Common myeloid progenitor, CD34-positive (primary cell): Measurements from ENCODE around the gene RDH16.

Source experiments
- CTCF ChIA-PET: fragments of 350-600 bp; sonication (Branson Sonifier 250); formaldehyde crosslinking; loops from one replicate; lab custom pipeline; 2021; ENCODE audit warnings: antibody characterized with exemption; lab: Charles Lee
- POLR2A ChIA-PET: fragments of 350-600 bp; sonication (Branson Sonifier 250); formaldehyde crosslinking; loops from one replicate; lab custom pipeline; 2021; ENCODE audit warnings: antibody characterized with exemption; lab: Charles Lee
- DNase-seq, 3 donors: peaks; one replicate each; pipeline versions ENCODE4 v3.0.0 to v3.0.0-alpha.2; 2013
- H3K27ac ChIP-seq, 2 experiments: 1 replicate in 1 of 2; 2 replicates in 1 of 2; pipeline ENCODE4 v1.7.0; 2013; ENCODE audit warnings: inconsistent platforms in 2 of 2, low read length in 2 of 2, mild to moderate bottlenecking in 2 of 2, low read depth in 1 of 2, moderate library complexity in 1 of 2; ENCODE audit not compliant: severe bottlenecking in 2 of 2, insufficient read depth in 1 of 2, poor library complexity in 1 of 2
- H3K27me3 ChIP-seq, 5 experiments: replicated peaks in 2 of 5; 1 replicate in 3 of 5; 2 replicates in 2 of 5; pipeline versions ENCODE4 v1.6.1 to v1.7.0; 2013; ENCODE audit warnings: low read length in 4 of 5, mild to moderate bottlenecking in 2 of 5, moderate library complexity in 2 of 5, inconsistent platforms in 1 of 5; ENCODE audit not compliant: insufficient read depth in 5 of 5, control insufficient read depth in 4 of 5
- H3K36me3 ChIP-seq, 4 experiments: 1 replicate in 2 of 4; 2 replicates in 2 of 4; pipeline versions ENCODE4 v1.6.1 to v1.7.0; 2013; ENCODE audit warnings: low read length in 3 of 4, control low read depth in 1 of 4, mild to moderate bottlenecking in 1 of 4; ENCODE audit not compliant: control insufficient read depth in 4 of 4, insufficient read depth in 4 of 4
- H3K4me1 ChIP-seq, 4 experiments: 1 replicate in 3 of 4; 2 replicates in 1 of 4; pipeline versions ENCODE4 v1.6.1 to v1.7.1; 2013; ENCODE audit warnings: low read length in 3 of 4, mild to moderate bottlenecking in 3 of 4, control low read depth in 1 of 4, inconsistent platforms in 1 of 4, moderate library complexity in 1 of 4; ENCODE audit not compliant: control insufficient read depth in 4 of 4, insufficient read depth in 4 of 4; ENCODE audit errors: control extremely low read depth in 1 of 4
- H3K4me3 ChIP-seq, 7 experiments: 1 replicate in 4 of 7; 2 replicates in 3 of 7; pipeline versions ENCODE4 v1.5.1 to v1.7.0; 2013; ENCODE audit warnings: mild to moderate bottlenecking in 7 of 7, low read length in 6 of 7, moderate library complexity in 6 of 7, inconsistent platforms in 2 of 7, low read depth in 2 of 7, control low read depth in 1 of 7; ENCODE audit not compliant: insufficient read depth in 4 of 7, control insufficient read depth in 1 of 7; ENCODE audit errors: extremely low read depth in 1 of 7
- H3K9me3 ChIP-seq, 5 experiments: 1 replicate in 4 of 5; 2 replicates in 1 of 5; pipeline versions ENCODE4 v1.6.1 to v1.7.1; 2013; ENCODE audit warnings: low read length in 4 of 5, mild to moderate bottlenecking in 2 of 5, inconsistent platforms in 1 of 5, low read depth in 1 of 5, moderate library complexity in 1 of 5; ENCODE audit not compliant: control insufficient read depth in 4 of 5, insufficient read depth in 2 of 5; ENCODE audit errors: control extremely low read depth in 1 of 5
- WGBS: methylation state at CpG from one replicate; pipeline ENCODE4 v1.1.5; 2013; ENCODE audit not compliant: insufficient coverage; 5-methylcytosine and 5-hydroxymethylcytosine counted together

RDH16 gene

GRCh38 chr12:56954958-56955355 is 2.5 kb downstream of the RDH16 start:
- no peaks in the 10 kb centered on the region for H3K27me3 ChIP-seq
- H3K4me3 ChIP-seq = no peak overlapping the region
- POLR2A ChIA-PET = no interaction called here
- no peaks in the 10 kb centered on the region for H3K4me1 ChIP-seq
- H3K9me3 ChIP-seq = peaks cover 0 to 12% (median 8%) of the 10 kb centered on the region in 5 experiments
- no peaks in the 10 kb centered on the region for H3K36me3 ChIP-seq
- DNase-seq = no peak
- no peak overlapping the region for H3K27ac ChIP-seq
- 98% methylated on average over 5 of the region's 6 CpGs for WGBS
- CTCF ChIA-PET = no interaction called here

- no peaks in the 10 kb centered on the region for H3K4me1 ChIP-seq
- POLR2A ChIA-PET = no interaction called here
- DNase-seq = no peak
- CTCF ChIA-PET = no interaction called here
- no peaks in the 10 kb centered on the region for H3K27me3 ChIP-seq
- H3K9me3 ChIP-seq = peaks cover 0 to 12% (median 8%) of the 10 kb centered on the region in 5 experiments
- H3K4me3 ChIP-seq = no peak overlapping the region
- WGBS = 98% methylated on average over 6 of the region's 6 CpGs
- H3K27ac ChIP-seq = no peak overlapping the region
- no peaks in the 10 kb centered on the region for H3K36me3 ChIP-seq
These were observed 3.1 kb downstream of the RDH16 start for GRCh38 chr12:56954057-56954957.

- CTCF ChIA-PET = interaction anchor here (0.9 to 1.4 kb wide), 3 partner anchors 16 to 115 kb away, joined by 3 to 6 read pairs (median 4); no protein-coding TSS in a partner anchor
- H3K4me3 ChIP-seq = no peak overlapping the region
These were observed 4.1 kb downstream of the RDH16 start for GRCh38 chr12:56953314-56953713.

GRCh38 chr12:56951582-56952339 is 5.6 kb downstream of the RDH16 start:
- 95% methylated on average over 10 of the region's 11 CpGs for WGBS
- Histone ChIP-seq H3K4me3 (no peak overlapping the region), H3K27me3 (no peaks in the 10 kb centered on the region), H3K4me1 (no peaks in the 10 kb centered on the region), H3K27ac (no peak overlapping the region), H3K9me3 (no peaks in the 10 kb centered on the region), H3K36me3 (no peaks in the 10 kb centered on the region)
- POLR2A ChIA-PET = no interaction called here
- no peak for DNase-seq
- CTCF ChIA-PET = interaction anchor here (1.2 to 1.4 kb wide), 2 partner anchors 50 to 114 kb away, joined by 3 to 6 read pairs; no protein-coding TSS in a partner anchor

More at GRCh38 chr12:56953314-56953713, 4.1 kb downstream of the RDH16 start:
- peaks cover 0 to 7% (median 4%) of the 10 kb centered on the region in 5 experiments for H3K9me3 ChIP-seq
- no peaks in the 10 kb centered on the region for H3K27me3 ChIP-seq
- no peak for DNase-seq
- no peaks in the 10 kb centered on the region for H3K4me1 ChIP-seq
- POLR2A ChIA-PET = no interaction called here
- H3K27ac ChIP-seq = no peak overlapping the region
- WGBS = 57% methylated on average over 1 of the region's 1 CpG
- no peaks in the 10 kb centered on the region for H3K36me3 ChIP-seq

GRCh38 chr12:56948881-56949280 is 8.5 kb downstream of the RDH16 start:
- H3K9me3 ChIP-seq = no peaks in the 10 kb centered on the region
- H3K27me3 ChIP-seq = no peaks in the 10 kb centered on the region
- H3K27ac ChIP-seq = no peak overlapping the region
- DNase-seq = no peak
- H3K4me1 ChIP-seq = no peaks in the 10 kb centered on the region
- 95% methylated on average over 2 of the region's 2 CpGs for WGBS
- ChIA-PET POLR2A (no interaction called here), CTCF (interaction anchor here (1.0 kb wide), 1 partner anchor 39 kb away, joined by 3 read pairs; no protein-coding TSS in a partner anchor)
- H3K36me3 ChIP-seq = no peaks in the 10 kb centered on the region
- H3K4me3 ChIP-seq = no peak overlapping the region

- DNase-seq = no peak
- Histone ChIP-seq H3K4me1 (no peaks in the 10 kb centered on the region), H3K4me3 (no peak overlapping the region), H3K27me3 (no peaks in the 10 kb centered on the region), H3K27ac (no peak overlapping the region), H3K36me3 (no peaks in the 10 kb centered on the region), H3K9me3 (no peaks in the 10 kb centered on the region)
- ChIA-PET POLR2A (no interaction called here), CTCF (interaction anchor here (1.0 to 1.6 kb wide), 2 partner anchors 40 to 56 kb away, joined by 3 to 5 read pairs; no protein-coding TSS in a partner anchor)
These were observed 9.0 kb downstream of the RDH16 start for GRCh38 chr12:56948457-56948777.
